Measurements from ENCODE around the gene KAT8.
A peak's percentile ranks its signal among the peaks of the same experiment; 100 is the strongest.

The KAT8 gene

DNA sequence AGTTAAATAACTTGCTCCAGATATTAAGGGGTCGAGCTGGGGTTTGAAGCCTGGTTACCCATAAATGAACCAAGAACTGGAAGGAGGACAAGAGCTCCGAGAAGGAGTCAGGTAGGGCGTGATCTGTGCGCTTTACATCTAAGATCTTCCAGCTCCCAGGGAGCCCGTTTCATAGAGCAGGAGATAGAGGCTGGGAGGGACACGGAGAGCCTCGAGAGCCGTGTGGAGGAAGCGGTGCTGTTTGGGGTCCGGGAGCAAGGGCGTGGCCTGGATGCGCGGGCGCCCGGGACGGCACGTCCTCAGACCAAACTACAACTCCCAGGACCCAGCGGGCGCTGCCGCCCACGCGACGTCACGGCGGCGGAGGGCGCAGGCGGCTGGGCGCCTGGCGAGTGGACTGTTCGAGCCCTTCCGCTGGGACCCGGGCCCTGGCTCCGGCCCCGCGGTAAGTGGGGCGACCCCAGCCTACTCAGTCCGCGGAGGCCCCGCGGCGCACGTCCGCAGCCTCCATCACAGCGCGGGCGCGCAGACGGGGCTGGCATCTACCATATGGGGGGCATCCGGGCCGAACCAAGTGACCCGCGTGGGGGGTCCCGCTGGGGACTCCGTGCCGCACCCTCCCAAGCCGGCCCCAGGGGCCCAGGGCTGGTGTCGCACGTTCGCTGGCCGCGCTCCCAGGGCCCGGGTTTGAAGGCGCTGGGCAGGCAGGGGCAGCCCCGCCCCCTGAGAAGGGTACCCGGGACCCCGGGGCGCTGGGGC lies 9.2 kb upstream of the KAT8 start, which contains the start of gene BCKDK:
Gene BCKDK (plus strand): TSS at position 352 of the 759 bp plus-strand sequence. CDS start 838 bp downstream, outside the sequence.
- peak in 4 of 5 donors; percentile 19 to 80 (median 39) for DNase-seq

DNA sequence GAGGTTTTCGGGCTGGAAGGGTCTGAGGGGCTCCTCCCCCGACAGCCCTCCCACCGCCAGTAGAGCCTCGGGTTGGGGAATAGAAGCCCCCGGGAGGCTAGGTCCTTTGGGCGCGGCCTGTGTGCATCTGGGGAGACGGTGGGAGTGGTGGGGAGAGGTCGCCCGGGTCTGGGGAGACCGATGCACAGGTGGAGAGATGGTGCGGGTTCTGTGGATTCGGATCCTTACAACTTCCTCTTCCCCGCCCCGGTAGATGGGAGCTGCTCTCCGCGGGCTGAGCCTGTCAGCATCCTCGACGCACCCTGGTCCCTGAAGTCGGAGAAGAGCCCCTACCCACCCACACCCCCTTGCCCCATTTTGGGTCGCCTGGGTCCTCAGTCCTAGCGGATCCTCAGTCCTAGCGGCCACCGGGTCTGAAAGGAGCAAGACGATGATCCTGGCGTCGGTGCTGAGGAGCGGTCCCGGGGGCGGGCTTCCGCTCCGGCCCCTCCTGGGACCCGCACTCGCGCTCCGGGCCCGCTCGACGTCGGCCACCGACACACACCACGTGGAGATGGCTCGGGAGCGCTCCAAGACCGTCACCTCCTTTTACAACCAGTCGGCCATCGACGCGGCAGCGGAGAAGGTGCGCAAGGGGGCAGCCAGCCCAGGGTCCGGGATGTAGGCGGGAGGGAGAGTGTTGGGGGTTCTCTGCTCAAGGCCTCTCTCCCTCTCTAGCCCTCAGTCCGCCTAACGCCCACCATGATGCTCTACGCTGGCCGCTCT lies 8.5 kb upstream of the KAT8 start:
- DNase-seq: no peak

DNA sequence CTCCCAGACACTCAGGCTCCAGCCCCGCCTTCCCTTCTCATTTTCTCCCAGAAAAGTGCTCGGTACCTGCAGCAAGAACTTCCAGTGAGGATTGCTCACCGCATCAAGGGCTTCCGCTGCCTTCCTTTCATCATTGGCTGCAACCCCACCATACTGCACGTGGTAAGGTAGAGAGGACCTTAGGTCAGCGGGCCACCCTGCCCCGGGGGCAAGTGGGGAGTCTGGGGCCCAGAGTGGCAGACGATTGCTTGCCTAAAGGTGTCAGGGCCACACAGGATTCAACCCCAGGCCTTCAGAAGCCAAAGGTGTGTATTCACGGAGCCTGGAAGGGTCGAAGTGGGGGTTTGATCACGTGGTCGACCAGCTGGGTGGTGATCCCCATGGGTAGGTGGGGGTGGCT lies 7.8 kb upstream of the KAT8 start:
- DNase-seq: no peak

DNA sequence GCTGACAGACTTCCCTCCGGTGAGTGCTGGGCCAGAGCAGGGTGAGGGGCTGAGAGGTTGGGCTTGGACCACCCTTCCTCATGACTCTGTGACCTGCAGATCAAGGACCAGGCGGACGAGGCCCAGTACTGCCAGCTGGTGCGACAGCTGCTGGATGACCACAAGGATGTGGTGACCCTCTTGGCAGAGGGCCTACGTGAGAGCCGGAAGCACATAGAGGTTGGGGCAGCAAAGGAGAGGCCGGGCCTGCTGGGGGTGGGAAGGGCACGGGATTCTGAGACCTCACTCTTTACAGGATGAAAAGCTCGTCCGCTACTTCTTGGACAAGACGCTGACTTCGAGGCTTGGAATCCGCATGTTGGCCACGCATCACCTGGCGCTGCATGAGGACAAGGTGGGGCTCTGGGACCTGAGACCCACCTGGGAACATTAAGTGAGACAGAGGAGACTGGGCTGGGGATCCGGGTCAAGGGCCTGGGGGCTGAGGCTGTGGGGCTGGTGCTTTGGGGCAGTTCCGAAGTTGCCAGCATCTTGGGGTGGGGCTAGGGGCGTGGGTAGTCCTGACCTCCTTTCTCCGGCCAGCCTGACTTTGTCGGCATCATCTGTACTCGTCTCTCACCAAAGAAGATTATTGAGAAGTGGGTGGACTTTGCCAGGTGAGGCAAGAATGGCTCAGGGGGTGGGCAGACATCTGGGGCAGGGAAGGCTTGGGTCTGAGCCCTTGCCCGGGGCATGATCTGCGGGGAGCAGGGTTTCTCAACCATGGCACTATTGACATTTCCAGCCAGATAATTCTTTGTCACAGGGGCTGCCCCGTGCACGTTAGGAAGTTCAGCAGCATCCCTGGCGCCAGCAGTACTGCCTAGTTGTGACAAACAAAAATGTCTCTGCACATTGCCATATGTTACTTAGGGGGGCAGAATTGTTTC lies 7.1 kb upstream of the KAT8 start:
- no peak for DNase-seq

DNA sequence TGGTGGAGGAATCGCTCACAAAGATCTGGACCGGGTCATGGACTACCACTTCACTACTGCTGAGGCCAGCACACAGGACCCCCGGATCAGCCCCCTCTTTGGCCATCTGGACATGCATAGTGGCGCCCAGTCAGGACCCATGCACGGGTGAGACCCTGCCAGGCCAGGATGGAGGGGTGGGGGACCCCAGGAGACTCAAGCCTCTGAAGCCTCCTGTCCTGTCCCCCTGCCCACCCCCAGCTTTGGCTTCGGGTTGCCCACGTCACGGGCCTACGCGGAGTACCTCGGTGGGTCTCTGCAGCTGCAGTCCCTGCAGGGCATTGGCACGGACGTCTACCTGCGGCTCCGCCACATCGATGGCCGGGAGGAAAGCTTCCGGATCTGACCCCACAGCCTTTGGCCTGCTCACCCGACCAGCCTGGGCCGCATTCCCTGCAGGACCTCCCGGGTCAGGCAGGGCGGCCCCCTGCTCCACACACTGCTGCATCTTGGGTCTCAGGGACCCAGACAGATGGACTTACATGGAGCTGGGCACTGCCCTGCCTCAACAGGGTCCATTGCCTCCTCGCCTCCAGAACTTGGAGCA lies 5.5 kb upstream of the KAT8 start:
- no peak for DNase-seq

DNA sequence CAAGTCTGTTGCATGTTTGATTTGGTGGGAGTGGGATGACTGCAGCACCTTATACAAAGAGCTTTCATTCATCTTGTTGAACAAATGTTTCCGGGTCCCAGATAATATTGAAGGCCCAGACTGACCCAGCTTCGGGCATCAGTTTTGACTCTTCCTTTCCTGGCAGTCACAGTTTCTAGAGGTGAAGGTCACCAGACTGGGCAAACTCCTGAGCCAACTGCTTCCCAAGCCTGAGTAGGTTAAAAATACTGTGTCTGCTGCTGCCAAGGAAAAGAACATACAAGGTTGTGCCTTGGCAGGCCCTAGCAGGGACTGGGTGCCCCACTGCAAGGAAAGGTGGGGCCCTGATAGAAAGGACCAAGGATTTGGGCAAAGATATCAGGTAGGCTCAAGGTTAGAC lies 4.8 kb upstream of the KAT8 start:
- no peak for DNase-seq

DNA sequence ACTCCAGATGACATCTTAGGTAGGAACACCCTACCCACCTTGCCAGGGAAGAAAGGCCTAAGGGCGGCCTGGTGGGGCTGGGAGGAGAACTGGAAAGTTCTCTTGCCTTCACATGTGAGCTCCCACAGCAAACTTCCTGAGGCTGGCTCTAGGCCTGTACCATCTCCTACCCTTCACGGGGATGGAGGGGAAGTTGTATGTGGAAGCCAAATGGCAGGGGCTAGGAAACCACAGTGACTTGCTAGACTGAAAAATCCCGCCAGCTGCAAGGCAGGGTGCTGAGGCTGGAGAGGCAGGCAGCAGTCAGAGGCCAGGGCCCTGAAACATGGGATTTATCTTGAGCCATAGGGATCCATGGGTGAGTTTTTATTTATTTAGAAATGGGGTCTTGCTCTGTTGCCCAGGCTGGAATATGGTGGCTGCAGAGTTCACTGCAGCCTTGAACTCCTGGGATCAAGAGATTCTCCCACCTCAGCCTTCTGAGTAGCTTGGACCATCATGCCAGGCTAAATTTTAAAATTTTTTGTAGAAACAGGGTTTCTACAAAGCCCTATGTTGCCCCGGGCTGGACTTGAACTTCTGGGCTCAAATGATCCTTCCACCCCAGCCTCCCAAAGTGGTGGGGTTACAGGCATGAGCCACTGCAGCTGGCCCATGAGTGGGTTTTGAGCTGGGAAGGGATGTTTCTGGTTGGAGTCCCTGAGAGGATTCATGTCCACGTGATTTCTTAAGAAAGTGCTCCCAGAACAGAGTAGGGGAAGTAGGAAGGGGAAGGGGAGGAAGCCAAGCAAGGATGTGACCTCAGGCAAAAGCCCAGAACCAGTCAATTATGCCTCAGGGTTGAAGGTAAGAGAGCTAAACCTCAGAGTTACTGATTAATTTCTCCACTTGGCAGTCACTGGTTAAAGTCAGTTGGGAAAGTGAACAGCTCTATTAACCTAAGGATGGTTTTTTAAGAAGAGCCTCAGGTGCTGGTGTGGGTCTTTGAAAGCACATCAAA lies 4.0 kb upstream of the KAT8 start:
- DNase-seq: no peak

DNA sequence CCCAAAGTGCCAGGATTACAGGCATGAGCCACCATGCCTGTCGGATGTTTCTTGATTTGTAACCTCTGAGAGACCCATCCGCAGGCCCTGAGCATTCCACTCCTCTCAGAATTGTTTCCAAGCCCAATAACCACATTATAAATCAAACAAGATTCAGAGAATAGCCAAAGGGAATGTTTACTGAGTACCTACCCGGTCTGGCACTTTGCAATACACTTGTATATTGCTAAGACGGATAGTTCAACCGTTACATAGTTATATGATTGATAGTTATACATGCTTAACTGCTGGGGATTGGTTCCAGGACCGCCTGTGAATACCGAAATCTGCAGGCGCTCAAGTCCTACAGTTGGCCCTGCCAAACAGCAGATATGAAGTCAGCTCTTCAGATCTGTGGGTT lies 3.0 kb upstream of the KAT8 start:
- DNase-seq: no peak

DNA sequence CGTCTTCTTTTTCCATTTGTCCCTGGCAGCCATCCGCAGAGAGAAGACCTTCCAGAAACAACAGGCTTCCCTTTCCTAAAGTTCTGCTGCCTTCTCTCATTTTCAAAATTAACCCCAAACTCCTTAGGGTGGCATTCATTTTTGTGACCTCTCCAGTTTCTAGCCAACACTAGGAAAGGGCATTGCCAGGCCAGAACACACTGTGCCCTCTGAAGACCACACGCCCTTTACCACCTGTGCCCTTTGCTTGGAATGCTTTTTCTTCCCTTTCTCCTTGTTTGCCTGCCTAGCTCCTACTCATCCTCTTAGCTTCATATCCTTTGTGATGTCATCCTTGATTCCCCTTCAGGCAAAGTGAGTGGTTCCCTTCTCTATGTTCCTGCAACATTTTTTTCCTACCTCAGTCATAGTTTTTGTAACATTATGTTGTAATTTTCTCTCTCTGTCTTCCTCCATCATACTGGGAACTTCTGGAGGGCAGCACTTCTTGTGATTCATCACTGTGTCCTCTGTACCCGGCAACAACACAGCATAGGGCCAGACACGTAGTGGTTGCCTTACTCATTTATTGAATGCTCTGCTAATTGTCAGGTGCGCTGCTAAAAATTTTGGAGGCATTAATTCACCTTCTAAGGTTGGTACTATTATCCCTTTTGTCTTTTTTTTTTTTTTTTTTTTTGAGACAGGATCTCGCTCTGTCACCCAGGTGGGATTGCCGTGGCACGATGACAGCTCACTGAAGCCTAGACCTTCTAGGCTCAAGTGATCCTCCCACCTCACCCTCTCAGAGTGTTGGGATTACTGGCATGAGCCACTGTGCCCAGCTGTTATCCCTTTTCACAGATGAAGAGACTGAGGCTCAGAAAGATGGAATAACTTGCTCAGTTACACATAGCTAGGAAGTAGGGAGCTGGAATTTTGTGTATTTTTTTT lies 1.0 kb downstream of the KAT8 start:
- DNase-seq: no peak

DNA sequence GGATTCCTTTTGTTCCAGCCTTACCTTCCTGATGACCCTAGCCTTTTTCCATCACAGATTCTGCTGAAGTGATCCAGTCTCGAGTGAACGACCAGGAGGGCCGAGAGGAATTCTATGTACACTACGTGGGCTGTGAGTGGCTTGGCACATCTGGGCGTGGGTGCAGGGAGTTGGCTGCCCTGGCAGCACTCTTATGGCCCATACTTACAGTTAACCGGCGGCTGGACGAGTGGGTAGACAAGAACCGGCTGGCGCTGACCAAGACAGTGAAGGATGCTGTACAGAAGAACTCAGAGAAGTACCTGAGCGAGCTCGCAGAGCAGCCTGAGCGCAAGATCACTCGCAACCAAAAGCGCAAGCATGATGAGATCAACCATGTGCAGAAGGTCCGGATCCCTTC lies 2.7 kb downstream of the KAT8 start:
- no peak for DNase-seq

DNA sequence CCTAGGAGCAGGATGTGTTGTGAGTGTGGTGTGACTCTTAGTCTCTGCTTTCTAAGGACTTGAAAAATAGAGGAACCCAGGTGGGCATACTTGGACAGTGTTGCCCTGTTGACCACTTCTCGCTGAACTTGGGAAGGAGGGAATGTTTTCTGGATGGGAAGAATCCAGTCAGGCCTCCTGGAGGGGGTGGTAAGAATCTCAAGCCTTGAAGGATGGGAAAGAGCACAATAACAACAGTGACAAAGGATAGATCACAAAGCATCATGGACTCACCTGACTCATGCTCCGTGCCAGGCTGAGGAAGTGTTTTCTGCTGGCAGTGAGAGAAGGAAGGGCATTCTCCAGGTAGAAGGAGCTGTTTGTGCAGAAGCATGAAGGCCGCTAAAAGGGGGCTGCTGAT lies 8.4 kb downstream of the KAT8 start:
- DNase-seq: no peak

DNA sequence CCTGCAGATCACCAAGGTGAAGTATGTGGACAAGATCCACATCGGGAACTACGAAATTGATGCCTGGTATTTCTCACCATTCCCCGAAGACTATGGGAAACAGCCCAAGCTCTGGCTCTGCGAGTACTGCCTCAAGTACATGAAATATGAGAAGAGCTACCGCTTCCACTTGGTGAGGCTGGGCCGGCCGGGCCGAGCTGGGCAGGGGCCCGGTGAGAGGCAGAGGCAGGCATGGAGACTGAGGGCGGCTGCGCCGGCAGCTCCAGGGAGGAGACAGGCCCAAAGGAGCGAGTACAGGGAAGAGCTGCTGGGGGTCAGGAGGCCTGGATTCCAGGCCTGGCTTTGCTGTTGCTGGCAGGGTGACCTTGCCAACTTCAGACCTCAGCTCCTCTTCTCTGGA lies 9.7 kb downstream of the KAT8 start:
- DNase-seq: no peak

DNA sequence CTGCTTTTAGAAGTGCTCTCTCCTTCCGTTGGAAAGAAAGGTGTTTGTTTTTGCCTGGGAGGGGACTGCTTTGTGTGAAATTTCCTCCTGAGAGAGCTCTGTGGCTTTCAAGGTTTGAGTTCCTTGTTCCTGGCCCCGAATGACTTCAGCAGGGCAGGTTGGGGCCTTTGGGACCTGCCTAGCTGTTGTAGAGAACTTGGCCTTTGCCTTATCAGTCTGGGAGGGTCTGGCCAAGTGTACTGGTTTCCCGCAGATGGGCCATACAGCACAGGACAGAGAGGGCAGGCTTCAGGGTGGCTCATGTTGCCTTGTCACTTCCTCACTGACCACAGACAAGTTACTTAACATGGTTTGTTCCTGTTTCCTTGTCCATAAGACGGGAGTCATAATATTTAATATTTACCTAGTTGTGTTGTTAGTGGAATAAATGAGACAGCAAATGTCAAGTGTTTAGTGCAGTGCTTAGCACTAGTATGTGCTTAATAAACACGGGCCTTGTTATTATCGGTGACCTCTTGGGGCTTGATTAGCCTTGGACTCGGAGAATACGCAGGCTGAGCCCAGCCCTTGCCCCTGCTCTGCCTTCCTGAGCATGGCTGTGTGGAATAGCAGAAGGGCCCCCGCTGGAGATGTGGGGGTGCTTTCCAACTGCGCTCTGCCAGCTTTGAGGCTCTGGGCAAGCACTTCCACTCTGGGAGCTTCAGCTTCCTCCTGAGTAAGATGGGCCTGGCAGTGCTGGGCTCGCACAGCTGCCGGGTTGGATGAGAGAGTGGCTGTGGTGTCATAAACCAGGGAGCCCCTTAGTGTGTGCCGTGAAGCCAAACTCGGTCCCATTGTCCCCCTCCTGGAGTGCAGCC lies 11.5 kb downstream of the KAT8 start:
- no peak for DNase-seq

DNA sequence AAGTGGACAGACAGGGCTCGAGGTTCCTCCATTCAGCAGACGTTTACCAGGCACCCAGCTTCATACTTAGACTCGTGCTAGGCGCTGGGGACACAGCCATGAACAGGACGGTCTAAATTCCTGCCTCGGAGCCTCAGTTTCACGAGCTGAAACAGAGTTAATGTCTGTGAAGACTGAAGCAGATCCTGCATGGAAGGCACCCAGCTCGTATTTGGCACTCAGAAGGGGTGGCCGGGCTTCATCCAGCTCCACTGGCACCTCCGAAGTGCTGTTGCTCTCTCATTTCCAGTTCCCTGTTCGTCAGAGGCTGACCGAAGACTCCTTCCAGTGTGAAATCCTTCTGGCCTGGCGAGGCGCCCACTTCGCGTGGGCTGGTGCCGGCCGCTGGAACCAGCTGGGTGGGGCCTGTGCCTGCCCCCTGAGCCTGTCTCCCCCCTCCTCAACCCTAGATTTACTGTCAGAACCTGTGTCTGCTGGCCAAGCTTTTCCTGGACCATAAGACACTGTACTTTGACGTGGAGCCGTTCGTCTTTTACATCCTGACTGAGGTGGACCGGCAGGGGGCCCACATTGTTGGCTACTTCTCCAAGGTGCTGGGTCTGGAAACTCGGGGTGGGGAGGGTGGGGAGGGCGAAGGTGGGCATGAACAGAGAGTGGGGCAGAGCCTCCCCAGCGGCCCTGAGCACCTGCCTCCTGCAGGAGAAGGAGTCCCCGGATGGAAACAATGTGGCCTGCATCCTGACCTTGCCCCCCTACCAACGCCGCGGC lies 12.3 kb downstream of the KAT8 start:
- no peak for DNase-seq

DNA sequence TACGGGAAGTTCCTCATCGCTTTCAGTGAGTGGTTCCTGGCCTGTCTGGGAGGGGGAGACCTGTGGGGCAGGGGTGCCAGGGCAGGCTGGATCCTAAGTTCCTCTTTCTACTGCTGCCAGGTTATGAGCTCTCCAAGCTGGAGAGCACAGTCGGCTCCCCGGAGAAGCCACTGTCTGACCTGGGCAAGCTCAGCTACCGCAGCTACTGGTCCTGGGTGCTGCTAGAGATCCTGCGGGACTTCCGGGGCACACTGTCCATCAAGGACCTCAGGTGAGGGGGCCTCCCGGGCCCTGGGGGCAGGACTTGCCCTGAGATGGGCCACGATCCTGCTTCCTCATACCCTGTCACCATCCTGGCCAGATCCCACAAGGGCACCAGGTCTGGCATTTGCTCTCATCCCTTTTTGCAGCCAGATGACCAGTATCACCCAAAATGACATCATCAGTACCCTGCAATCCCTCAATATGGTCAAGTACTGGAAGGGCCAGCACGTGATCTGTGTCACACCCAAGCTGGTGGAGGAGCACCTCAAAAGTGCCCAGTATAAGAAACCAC lies 12.9 kb downstream of the KAT8 start:
- no peak for DNase-seq

DNA sequence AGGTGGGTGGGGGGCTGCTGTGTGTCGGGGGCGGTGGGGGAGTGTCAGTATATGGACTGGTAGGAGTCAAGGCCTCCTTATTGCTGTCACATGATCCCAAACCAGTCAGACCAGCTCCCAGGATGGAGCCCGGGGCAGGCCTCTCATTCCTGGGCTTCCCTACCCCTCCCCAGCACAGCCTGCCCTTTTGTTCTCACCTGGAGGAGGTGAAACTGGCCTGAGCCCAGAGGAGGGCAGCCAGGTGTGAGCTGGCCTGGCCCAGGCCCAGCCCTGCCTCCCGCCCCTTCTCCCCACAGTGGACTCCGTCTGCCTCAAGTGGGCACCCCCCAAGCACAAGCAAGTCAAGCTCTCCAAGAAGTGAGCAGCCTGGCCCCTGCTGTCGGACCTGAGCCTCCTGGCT lies 13.4 kb downstream of the KAT8 start:
- DNase-seq: no peak

DNA sequence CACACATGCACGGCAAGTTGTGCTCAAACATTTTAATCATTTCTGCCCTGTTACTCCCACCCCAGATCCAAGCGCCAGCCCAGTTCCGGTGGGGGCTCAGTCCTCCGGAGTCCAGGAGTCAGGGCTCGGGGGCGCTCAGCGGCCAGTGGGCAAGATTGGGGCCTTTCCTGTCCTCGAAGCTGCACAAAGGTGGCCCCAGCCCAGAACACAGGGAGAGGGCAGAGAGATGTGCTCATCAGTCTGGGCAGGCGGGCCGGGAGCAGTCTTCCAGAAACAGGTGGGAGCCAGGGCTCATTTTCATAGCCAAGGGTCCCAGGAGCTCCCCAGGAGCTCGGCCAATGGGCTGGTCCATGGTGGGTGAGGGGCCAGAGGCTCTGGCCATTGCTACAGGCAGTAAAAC lies 14.0 kb downstream of the KAT8 start:
- DNase-seq: no peak

DNA sequence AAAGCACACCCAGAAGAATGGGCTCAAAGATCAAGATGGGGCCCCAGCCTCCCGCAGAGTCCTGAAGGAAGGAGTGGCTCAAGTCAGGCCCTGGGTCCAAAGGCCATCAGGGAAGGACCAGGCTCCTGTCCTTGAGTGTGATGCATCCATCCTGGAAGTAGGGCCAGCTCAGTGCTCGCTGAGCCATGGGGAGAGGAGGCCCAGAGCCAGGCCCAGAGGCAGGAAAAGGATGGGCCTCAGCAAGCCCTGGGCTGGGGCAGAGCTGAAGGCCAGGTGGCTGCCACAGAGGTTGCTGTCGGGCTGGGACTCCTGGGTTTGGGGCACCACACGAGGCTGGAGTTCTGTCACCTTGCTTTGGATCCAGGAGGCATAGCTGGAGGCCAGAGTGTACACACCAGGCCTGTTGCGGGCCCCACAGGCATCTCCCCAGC lies 14.4 kb downstream of the KAT8 start:
- no peak for DNase-seq

Data from T-helper 1 cell (primary cell).